ENCODE measurements around the gene STX18.

- TF ChIP-seq EZH2phosphoT487 (IDR thresholded peaks at IDR 0.05; ENCODE audit: unreplicated experiment) (no peak), CTCF (conservative IDR thresholded peaks at IDR 0.05; ENCODE audit: low read depth in 2 of 2) (no peak), EZH2 (IDR thresholded peaks at IDR 0.05; ENCODE audit: low read depth, unreplicated experiment) (no peak), ZNF114 (CRISPR knock-in tag; IDR thresholded peaks at IDR 0.05) (no peak), REST (IDR thresholded peaks at IDR 0.05; ENCODE audit: unreplicated experiment) (no peak)
Measured at GRCh38 chr4:4481399-4481994, 60.4 kb downstream of the STX18 start.
